Effector memory CD4-positive, alpha-beta T cell (primary cell): Measurements from ENCODE around the gene TNC.

ENCODE experiments used
- DNase-seq, 3 donors: peaks; one replicate each; pipeline ENCODE4 v3.0.0-alpha.2; 2020
- H3K27ac ChIP-seq: 2 replicates; pipeline ENCODE4 v1.7.0; 2013; ENCODE audit warnings: mild to moderate bottlenecking, low read length, moderate library complexity; ENCODE audit not compliant: insufficient read depth, poor library complexity, severe bottlenecking
- H3K27me3 ChIP-seq: replicated peaks from 2 replicates; pipeline ENCODE4 v1.7.0; 2013; ENCODE audit warnings: mild to moderate bottlenecking, low read length; ENCODE audit not compliant: insufficient read depth, control insufficient read depth, poor library complexity, severe bottlenecking
- H3K36me3 ChIP-seq: 2 replicates; pipeline ENCODE4 v1.7.0; 2013; ENCODE audit warnings: mild to moderate bottlenecking, low read length, moderate library complexity; ENCODE audit not compliant: control insufficient read depth, insufficient read depth
- H3K4me1 ChIP-seq: 2 replicates; pipeline ENCODE4 v1.7.0; 2013; ENCODE audit warnings: low read length, mild to moderate bottlenecking; ENCODE audit not compliant: control insufficient read depth, insufficient read depth, poor library complexity, severe bottlenecking
- H3K4me3 ChIP-seq: 2 replicates; pipeline ENCODE4 v1.7.0; 2013; ENCODE audit warnings: low read length, low read depth, mild to moderate bottlenecking; ENCODE audit not compliant: insufficient read depth, poor library complexity, severe bottlenecking
- H3K9me3 ChIP-seq: 2 replicates; pipeline ENCODE4 v1.7.0; 2013; ENCODE audit warnings: mild to moderate bottlenecking, low read length, moderate library complexity; ENCODE audit not compliant: control insufficient read depth

The TNC gene

GRCh38 chr9:115006660-115007059, 111.3 kb downstream of the TNC start:
- Histone ChIP-seq H3K9me3 (no peaks in the 10 kb centered on the region), H3K27me3 (no peaks in the 10 kb centered on the region), H3K4me1 (no peaks in the 10 kb centered on the region), H3K36me3 (no peaks in the 10 kb centered on the region), H3K27ac (no peak overlapping the region), H3K4me3 (no peak overlapping the region)
- no peak for DNase-seq

- no peak overlapping the region for H3K4me3 ChIP-seq
- no peaks in the 10 kb centered on the region for H3K4me1 ChIP-seq
- no peak for DNase-seq
- no peaks in the 10 kb centered on the region for H3K36me3 ChIP-seq
- no peaks in the 10 kb centered on the region for H3K27me3 ChIP-seq
- H3K27ac ChIP-seq, result no peak overlapping the region
- H3K9me3 ChIP-seq, result no peaks in the 10 kb centered on the region
Observed at GRCh38 chr9:115005322-115005721, 112.6 kb downstream of the TNC start.

GRCh38 chr9:115004545-115004944, 113.4 kb downstream of the TNC start:
- Histone ChIP-seq H3K9me3 (no peaks in the 10 kb centered on the region), H3K27ac (no peak overlapping the region)
- DNase-seq, result no peak

GRCh38 chr9:115002371-115003120, 115.4 kb downstream of the TNC start:
- Histone ChIP-seq H3K27me3 (no peaks in the 10 kb centered on the region), H3K4me1 (no peaks in the 10 kb centered on the region), H3K4me3 (no peak overlapping the region), H3K27ac (no peak overlapping the region), H3K9me3 (no peaks in the 10 kb centered on the region), H3K36me3 (no peaks in the 10 kb centered on the region)
- DNase-seq, result no peak

More at GRCh38 chr9:115004545-115004944, 113.4 kb downstream of the TNC start:
- no peaks in the 10 kb centered on the region for H3K4me1 ChIP-seq
- H3K27me3 ChIP-seq, result no peaks in the 10 kb centered on the region
- no peaks in the 10 kb centered on the region for H3K36me3 ChIP-seq
- no peak overlapping the region for H3K4me3 ChIP-seq

GRCh38 chr9:115000217-115000639, 117.7 kb downstream of the TNC start:
- DNase-seq, result no peak
- Histone ChIP-seq H3K4me3 (no peak overlapping the region), H3K4me1 (no peaks in the 10 kb centered on the region), H3K9me3 (no peaks in the 10 kb centered on the region), H3K27ac (no peak overlapping the region), H3K27me3 (no peaks in the 10 kb centered on the region), H3K36me3 (no peaks in the 10 kb centered on the region)

- Histone ChIP-seq H3K27ac (no peak overlapping the region), H3K4me3 (no peak overlapping the region), H3K27me3 (no peaks in the 10 kb centered on the region), H3K36me3 (no peaks in the 10 kb centered on the region), H3K9me3 (no peaks in the 10 kb centered on the region), H3K4me1 (no peaks in the 10 kb centered on the region)
- no peak for DNase-seq
Observed at GRCh38 chr9:114998326-114998725, 119.6 kb downstream of the TNC start.

- Histone ChIP-seq H3K4me1 (peaks cover under 1% of the 10 kb centered on the region), H3K36me3 (no peaks in the 10 kb centered on the region), H3K9me3 (no peaks in the 10 kb centered on the region)
Observed at GRCh38 chr9:114995681-114996221, 122.2 kb downstream of the TNC start.

GRCh38 chr9:114994768-114995167, 123.2 kb downstream of the TNC start:
- H3K4me1 ChIP-seq, result peaks cover 9% of the 10 kb centered on the region
- DNase-seq, result no peak
- H3K4me3 ChIP-seq, result no peak overlapping the region

More at GRCh38 chr9:114995681-114996221, 122.2 kb downstream of the TNC start:
- Histone ChIP-seq H3K27me3 (no peaks in the 10 kb centered on the region), H3K4me3 (no peak overlapping the region), H3K27ac (no peak overlapping the region)
- DNase-seq, result no peak

GRCh38 chr9:114991861-114992260, 126.1 kb downstream of the TNC start:
- no peak overlapping the region for H3K4me3 ChIP-seq
- H3K36me3 ChIP-seq, result no peaks in the 10 kb centered on the region
- no peaks in the 10 kb centered on the region for H3K9me3 ChIP-seq
- no peaks in the 10 kb centered on the region for H3K27me3 ChIP-seq
- peaks cover 20% of the 10 kb centered on the region for H3K4me1 ChIP-seq
- no peak overlapping the region for H3K27ac ChIP-seq
- DNase-seq, result no peak

More at GRCh38 chr9:114994768-114995167, 123.2 kb downstream of the TNC start:
- no peaks in the 10 kb centered on the region for H3K9me3 ChIP-seq
- H3K27ac ChIP-seq, result no peak overlapping the region
- H3K27me3 ChIP-seq, result no peaks in the 10 kb centered on the region
- no peaks in the 10 kb centered on the region for H3K36me3 ChIP-seq

GRCh38 chr9:114990901-114991300, 127.1 kb downstream of the TNC start:
- no peaks in the 10 kb centered on the region for H3K27me3 ChIP-seq
- DNase-seq, result no peak

More at GRCh38 chr9:114990901-114991300, 127.1 kb downstream of the TNC start:
- Histone ChIP-seq H3K36me3 (no peaks in the 10 kb centered on the region), H3K9me3 (no peaks in the 10 kb centered on the region), H3K4me1 (peaks cover 20% of the 10 kb centered on the region), H3K27ac (no peak overlapping the region), H3K4me3 (no peak overlapping the region)
